ENCODE measurements around the gene S100A2.
"Not testable (repeated sequence)": the region's sequence is repeated elsewhere in the genome, so short reads cannot be mapped to it uniquely, and the experiment has no call there.

Gene S100A2

DNA sequence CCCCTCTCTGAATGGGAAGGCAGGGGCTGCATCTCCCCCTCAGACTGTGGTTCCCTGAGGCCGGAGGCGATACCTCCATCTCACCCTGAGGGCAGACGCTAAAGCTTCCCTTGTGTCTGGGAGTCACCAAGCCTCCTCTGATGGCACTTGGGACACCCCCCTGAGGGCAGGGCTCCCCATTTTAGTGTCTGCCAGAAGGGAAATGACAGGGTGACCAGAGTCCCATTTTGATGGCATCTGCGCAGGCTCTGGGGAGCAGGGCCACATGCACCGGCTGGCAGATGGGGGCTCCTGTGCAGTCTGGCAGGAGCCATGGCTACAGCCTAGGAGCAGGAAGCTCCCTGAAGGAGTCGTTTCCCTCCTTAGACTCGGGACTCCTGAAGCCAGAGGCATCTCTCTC lies 1.7 kb downstream of the S100A2 start:
- Mint-ChIP-seq H3K27ac (no peak overlapping the region), H3K36me3 (ENCODE audit: low read depth) (no peaks in the 10 kb centered on the region), H3K4me3 (no peak overlapping the region), H3K4me1 (ENCODE audit: low read depth) (peaks cover 27% of the 10 kb centered on the region), H3K9me3 (no peaks in the 10 kb centered on the region), H3K27me3 (ENCODE audit: low read depth) (no peaks in the 10 kb centered on the region)
- no peak for DNase-seq (ENCODE audit: low spot score)

DNA sequence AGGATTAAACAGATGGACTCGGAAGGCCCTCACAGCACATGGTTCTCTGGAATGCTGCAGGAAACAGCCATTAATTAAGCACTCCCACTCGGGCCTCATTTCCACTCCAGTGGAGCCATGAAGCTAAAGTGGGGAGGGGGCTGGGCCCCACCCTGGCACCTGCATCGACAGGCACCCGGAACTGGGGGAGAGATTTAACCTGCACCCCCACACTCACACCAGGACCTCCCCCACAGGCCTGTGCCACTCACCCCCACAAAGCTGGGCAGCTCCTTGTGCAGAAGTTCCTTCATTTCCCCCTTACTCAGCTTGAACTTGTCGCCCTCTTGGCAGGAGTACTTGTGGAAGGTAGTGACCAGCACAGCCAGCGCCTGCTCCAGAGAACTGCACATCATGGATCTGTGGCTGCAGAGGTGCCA lies 2.2 kb downstream of the S100A2 start:
- Mint-ChIP-seq H3K4me3 (no peak overlapping the region), H3K27me3 (ENCODE audit: low read depth) (no peaks in the 10 kb centered on the region), H3K9me3 (no peaks in the 10 kb centered on the region), H3K27ac (no peak overlapping the region), H3K4me1 (ENCODE audit: low read depth) (peaks cover 24% of the 10 kb centered on the region), H3K36me3 (ENCODE audit: low read depth) (no peaks in the 10 kb centered on the region)
- no peak for DNase-seq (ENCODE audit: low spot score)

DNA sequence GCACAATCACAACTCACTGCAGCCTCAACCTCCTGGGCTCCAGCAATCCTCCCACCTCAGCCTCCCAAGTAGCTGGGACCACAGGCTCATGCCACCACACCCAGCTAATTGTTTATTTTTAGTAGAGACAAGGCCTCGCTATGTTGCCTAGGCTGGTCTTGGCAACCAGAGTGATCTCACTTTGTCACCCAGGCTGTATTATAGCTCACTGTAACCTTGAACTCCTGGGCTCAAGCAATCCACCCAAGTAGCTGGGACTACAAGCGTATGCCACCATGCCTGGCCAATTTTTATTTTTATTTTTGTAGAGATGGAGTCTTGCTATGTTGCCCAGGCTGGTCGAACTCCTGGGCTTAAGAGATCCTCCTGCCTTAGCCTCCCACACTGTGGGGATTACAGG lies 3.6 kb downstream of the S100A2 start:
- not testable (repeated sequence) for H3K27ac Mint-ChIP-seq; H3K4me3 Mint-ChIP-seq; H3K36me3 Mint-ChIP-seq (ENCODE audit: low read depth); H3K9me3 Mint-ChIP-seq; DNase-seq (ENCODE audit: low spot score); H3K27me3 Mint-ChIP-seq (ENCODE audit: low read depth)
- H3K4me1 Mint-ChIP-seq (ENCODE audit: low read depth) = peaks cover 13% of the 10 kb centered on the region

DNA sequence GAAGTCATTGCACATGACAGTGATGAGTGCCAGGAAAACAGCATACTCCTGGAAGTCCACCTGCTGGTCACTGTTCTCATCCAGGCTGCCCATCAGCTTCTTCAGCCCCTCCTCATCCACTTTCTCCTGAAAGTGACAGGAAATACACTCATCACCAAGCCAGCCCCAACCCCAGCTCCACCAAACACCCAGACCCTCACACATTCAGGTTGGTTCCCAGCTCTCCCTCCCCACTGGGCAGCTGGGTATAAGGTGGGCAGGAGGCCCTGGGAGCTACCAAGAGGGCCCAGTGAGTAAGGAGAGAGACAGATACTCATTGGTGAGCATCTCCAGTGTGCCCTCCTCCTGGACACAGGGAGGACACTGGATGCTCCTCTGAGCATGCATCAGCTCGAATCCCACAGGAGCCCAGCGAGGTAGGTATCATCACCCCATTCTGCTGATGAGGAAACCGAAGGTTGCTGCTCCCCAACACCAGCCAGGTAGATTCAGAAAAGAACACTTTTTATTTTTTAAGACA lies 4.1 kb downstream of the S100A2 start:
- Mint-ChIP-seq H3K9me3 (no peaks in the 10 kb centered on the region), H3K36me3 (ENCODE audit: low read depth) (no peaks in the 10 kb centered on the region), H3K27me3 (ENCODE audit: low read depth) (no peaks in the 10 kb centered on the region), H3K4me3 (no peak overlapping the region), H3K27ac (no peak overlapping the region), H3K4me1 (ENCODE audit: low read depth) (peaks cover 9% of the 10 kb centered on the region)
- no peak for DNase-seq (ENCODE audit: low spot score)

DNA sequence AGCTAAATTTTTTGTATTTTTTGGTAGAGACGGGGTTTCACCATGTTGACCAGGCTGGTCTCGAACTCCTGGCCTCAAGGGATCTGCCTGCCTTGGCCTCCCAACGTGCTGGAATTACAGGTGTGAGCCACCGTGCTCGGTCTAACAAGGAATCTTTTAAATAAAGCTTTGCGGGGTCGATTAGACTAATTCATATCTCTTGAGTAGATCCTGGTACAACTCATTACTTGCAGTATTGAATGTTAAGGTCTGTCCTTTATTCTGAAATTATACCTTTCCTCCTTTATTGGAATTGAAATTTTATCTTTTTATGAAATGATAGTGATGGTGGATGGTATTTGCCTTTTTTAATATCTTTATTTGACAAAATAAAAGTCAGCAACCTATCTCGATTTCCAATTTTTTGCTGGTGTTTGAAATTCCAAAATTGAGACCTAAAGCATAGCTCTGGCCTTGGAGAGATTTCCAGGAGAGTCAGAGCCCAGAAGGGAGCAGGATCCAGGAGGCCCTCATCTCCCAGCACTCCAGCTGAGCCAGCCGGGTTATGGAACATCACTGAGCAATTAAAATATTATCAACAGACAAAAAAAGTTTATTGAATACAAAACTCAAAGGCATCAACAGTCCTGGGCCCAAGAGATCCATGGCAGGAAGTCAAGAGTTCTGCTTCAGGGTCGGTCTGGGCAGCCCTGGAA lies 4.7 kb downstream of the S100A2 start:
- DNase-seq (ENCODE audit: low spot score) = no peak
- H3K27ac Mint-ChIP-seq = no peak overlapping the region
- no peaks in the 10 kb centered on the region for H3K27me3 Mint-ChIP-seq (ENCODE audit: low read depth)
- H3K9me3 Mint-ChIP-seq = no peaks in the 10 kb centered on the region
- no peaks in the 10 kb centered on the region for H3K36me3 Mint-ChIP-seq (ENCODE audit: low read depth)
- H3K4me1 Mint-ChIP-seq (ENCODE audit: low read depth) = peaks cover 5% of the 10 kb centered on the region
- H3K4me3 Mint-ChIP-seq = no peak overlapping the region

DNA sequence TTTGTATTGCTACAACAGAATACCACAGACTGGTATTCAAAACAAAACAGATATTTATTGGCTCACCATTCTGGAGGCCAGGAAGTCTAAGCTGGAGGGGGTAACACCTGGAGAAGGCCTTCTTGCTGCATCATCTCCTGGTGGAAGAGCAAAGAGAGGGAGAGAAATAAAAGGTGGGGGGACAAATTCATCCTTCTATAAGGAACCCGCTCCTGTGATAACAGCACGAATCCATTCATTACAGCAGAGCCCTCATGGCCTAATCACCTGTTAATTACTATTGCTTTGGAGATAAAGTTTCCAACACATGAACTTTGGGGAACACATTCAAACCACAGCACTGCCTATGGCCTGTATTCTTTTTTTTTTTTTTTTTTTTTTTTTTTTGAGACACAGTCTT lies 5.4 kb downstream of the S100A2 start:
- no peaks in the 10 kb centered on the region for H3K9me3 Mint-ChIP-seq
- peaks cover 1% of the 10 kb centered on the region for H3K4me1 Mint-ChIP-seq (ENCODE audit: low read depth)
- no peak overlapping the region for H3K4me3 Mint-ChIP-seq

DNA sequence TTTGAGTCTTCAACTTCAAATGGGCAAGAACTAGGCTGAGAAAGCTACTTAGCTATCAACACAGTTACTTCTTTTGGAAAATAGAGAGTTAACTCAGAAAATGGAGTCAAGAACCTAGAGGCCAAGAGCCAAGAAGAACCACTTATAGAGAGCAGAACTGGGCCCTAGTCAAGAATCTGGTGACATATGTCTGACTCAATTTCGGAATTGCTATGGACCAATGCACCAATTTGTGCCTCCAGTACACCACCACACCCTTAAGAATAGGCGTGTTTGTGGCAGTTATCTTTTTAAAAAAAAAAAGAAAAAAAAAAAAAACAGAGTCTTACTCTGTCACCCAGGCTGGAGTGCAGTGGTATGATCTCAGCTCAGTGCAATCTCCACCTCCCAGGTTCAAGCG lies 7.8 kb downstream of the S100A2 start:
- no peak for DNase-seq (ENCODE audit: low spot score)
- Mint-ChIP-seq H3K4me3 (no peak overlapping the region), H3K27ac (no peak overlapping the region), H3K36me3 (ENCODE audit: low read depth) (no peaks in the 10 kb centered on the region), H3K4me1 (ENCODE audit: low read depth) (peaks cover 7% of the 10 kb centered on the region), H3K9me3 (no peaks in the 10 kb centered on the region), H3K27me3 (ENCODE audit: low read depth) (no peaks in the 10 kb centered on the region)

More for the DNA sequence above, 5.4 kb downstream of the S100A2 start:
- H3K27me3 Mint-ChIP-seq (ENCODE audit: low read depth) = no peaks in the 10 kb centered on the region
- no peak overlapping the region for H3K27ac Mint-ChIP-seq
- no peaks in the 10 kb centered on the region for H3K36me3 Mint-ChIP-seq (ENCODE audit: low read depth)
- DNase-seq (ENCODE audit: low spot score) = no peak

DNA sequence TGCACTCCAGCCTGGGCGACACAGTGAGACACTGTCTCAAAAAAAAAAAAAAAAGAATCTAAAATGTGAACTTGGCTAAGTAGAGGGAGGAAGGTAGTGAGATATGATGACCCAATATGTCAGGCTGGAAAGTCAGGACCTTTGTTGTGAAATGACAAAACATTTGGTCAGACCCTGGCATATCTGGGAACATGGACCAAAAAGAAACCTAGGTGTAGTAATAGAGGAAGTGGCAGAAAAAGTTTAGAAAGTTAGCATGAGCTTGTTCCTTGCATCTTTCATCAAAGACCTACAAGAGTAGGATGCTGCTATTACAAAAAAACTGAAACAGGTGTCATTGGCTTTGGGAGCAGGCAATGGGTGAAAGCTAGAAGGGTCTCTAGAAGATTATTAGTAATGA lies 9.3 kb downstream of the S100A2 start:
- Mint-ChIP-seq H3K4me3 (no peak overlapping the region), H3K27ac (no peak overlapping the region), H3K9me3 (no peaks in the 10 kb centered on the region), H3K4me1 (ENCODE audit: low read depth) (peaks cover 6% of the 10 kb centered on the region), H3K36me3 (ENCODE audit: low read depth) (no peaks in the 10 kb centered on the region), H3K27me3 (ENCODE audit: low read depth) (no peaks in the 10 kb centered on the region)
- no peak for DNase-seq (ENCODE audit: low spot score)

DNA sequence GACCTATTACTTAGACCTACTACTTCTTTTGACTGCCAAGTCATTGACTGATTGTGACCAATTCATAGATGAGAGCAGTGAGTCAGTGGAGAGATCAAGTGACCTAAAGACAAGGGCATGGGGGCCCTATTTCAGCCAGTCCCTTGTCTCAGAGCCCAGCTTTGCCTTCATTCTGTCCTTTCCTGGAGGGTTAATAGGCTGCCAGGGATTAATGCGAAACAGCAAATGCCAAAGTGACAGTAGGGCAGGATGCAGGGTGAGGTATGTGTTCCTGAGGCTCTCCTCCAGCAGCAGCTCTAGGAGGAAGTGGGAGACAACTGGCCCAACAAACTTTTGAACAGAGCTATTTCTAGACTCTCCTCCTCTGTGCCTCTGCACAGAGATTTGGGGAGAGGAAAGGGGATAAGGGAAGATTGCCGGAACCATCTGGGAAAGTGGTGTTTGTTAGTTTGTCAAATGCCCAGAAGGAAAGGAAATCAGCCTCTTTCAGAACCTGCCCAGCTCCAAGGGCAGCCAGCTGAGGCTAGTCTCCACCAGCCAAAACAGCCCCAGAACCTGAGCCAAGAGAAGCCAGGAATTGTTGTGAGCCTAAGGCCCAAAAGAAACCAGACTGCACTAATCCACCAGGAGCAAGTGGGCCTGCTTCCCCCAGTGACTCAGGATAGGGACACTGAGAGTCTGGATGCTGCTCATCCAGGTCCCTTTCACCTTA lies 11.7 kb downstream of the S100A2 start:
- no peak for DNase-seq (ENCODE audit: low spot score)
- Mint-ChIP-seq H3K27me3 (ENCODE audit: low read depth) (no peaks in the 10 kb centered on the region), H3K9me3 (no peaks in the 10 kb centered on the region), H3K4me3 (no peak overlapping the region), H3K36me3 (ENCODE audit: low read depth) (no peaks in the 10 kb centered on the region), H3K27ac (peak overlapping the region; percentile 5), H3K4me1 (ENCODE audit: low read depth) (peaks cover 7% of the 10 kb centered on the region)

DNA sequence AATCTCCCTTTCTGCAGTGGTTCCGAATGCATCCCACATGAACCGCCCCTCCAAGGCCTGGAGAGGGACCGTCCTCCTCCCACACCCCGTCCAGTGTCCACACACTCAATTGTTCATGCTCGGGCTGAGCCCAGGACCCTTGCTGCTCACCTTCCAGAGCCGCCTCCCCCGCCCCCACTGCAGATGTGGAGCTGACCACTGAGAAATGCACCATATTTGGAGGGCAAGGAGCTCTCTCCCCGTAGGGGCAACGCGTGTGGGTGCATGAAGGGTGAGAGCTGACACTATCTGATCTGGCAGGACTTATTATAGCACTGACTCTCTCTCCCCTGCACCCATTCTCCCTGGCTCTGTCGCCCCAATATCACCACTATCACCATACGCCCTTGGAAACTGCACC lies 12.5 kb downstream of the S100A2 start:
- no peaks in the 10 kb centered on the region for H3K9me3 Mint-ChIP-seq
- no peak overlapping the region for H3K4me3 Mint-ChIP-seq
- no peaks in the 10 kb centered on the region for H3K27me3 Mint-ChIP-seq (ENCODE audit: low read depth)
- peaks cover 16% of the 10 kb centered on the region for H3K4me1 Mint-ChIP-seq (ENCODE audit: low read depth)
- no peak overlapping the region for H3K27ac Mint-ChIP-seq
- H3K36me3 Mint-ChIP-seq (ENCODE audit: low read depth) = no peaks in the 10 kb centered on the region
- DNase-seq (ENCODE audit: low spot score) = no peak

DNA sequence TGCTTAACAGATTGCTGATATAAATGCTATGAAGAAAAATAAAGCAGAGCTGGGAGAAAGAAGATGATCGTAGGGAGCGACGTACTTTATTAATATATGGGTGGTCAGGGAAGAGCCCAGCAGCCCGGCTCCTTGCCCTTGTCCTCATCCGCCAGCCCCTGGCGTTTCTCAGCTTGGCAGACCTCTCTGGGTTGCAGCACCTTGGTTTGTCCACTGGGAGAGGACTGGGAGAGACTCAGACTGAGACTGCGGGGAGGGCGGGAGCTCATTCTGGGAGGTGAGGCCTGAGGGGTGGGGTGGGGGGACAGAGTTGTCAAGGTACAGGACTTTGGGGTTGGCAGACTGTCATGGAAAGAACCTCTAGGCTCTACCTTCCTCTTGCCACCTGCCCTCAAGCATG lies 13.3 kb downstream of the S100A2 start:
- peaks cover 21% of the 10 kb centered on the region for H3K4me1 Mint-ChIP-seq (ENCODE audit: low read depth)
- no peaks in the 10 kb centered on the region for H3K36me3 Mint-ChIP-seq (ENCODE audit: low read depth)
- no peak for DNase-seq (ENCODE audit: low spot score)
- no peaks in the 10 kb centered on the region for H3K9me3 Mint-ChIP-seq
- H3K4me3 Mint-ChIP-seq = no peak overlapping the region
- no peaks in the 10 kb centered on the region for H3K27me3 Mint-ChIP-seq (ENCODE audit: low read depth)
- no peak overlapping the region for H3K27ac Mint-ChIP-seq

DNA sequence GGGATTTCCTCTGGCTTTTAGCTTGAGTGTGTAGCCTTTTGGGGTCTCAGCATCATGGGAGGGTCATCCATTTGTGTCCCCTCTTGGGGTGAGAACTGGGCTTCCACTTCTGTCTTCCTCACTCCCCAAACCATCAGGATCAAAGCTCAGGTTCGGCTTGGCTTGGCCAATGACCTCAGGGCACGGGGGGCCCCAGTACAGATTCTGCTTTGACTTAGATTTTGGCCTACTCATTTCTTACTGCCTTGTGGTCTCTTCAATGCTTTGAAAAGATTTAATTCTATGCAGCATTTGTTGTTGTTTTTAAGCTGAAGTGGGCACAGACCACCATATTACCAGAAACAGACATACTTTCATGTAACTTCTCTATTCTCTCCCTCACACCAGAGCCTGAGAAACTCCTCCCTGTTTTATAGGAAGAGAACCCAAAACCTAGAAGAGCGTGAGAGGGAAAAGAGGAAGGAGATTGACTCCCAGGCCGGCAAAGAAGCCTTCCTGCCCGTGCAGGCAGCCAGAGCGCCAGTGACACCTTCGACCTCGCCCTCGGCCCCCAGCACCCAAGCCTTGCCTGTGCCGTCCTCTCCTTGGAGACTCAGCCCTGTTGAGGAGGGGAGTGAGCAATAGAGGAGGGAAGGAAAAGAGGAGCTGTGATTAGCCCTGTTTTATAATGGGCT lies 14.7 kb downstream of the S100A2 start:
- no peaks in the 10 kb centered on the region for H3K27me3 Mint-ChIP-seq (ENCODE audit: low read depth)
- H3K9me3 Mint-ChIP-seq = no peaks in the 10 kb centered on the region
- no peak overlapping the region for H3K27ac Mint-ChIP-seq
- no peak for DNase-seq (ENCODE audit: low spot score)
- no peaks in the 10 kb centered on the region for H3K36me3 Mint-ChIP-seq (ENCODE audit: low read depth)
- no peak overlapping the region for H3K4me3 Mint-ChIP-seq
- peaks cover 29% of the 10 kb centered on the region for H3K4me1 Mint-ChIP-seq (ENCODE audit: low read depth)

DNA sequence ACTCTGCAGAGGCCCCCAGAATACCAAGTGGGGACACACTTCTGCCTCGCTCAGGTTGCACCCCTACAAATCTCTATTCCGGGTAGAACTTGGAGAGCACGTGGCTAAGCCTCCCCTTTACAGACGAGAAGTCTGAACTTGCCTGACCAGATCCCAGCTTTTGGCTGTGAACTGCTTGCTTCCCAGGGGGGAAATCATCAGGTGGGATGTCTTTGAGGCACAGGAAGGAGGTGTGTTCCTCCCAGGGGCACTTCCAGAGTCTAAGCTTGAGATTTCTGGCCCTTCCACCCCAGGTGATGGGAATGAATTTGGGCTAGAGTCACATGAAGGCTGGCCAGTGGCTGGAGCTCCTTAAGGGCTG lies 15.3 kb downstream of the S100A2 start:
- no peaks in the 10 kb centered on the region for H3K9me3 Mint-ChIP-seq
- no peak overlapping the region for H3K4me3 Mint-ChIP-seq
- peak overlapping the region; percentile 21 for H3K27ac Mint-ChIP-seq
- peaks cover 35% of the 10 kb centered on the region for H3K4me1 Mint-ChIP-seq (ENCODE audit: low read depth)
- H3K27me3 Mint-ChIP-seq (ENCODE audit: low read depth) = no peaks in the 10 kb centered on the region
- peaks cover 2% of the 10 kb centered on the region for H3K36me3 Mint-ChIP-seq (ENCODE audit: low read depth)
- DNase-seq (ENCODE audit: low spot score) = no peak

DNA sequence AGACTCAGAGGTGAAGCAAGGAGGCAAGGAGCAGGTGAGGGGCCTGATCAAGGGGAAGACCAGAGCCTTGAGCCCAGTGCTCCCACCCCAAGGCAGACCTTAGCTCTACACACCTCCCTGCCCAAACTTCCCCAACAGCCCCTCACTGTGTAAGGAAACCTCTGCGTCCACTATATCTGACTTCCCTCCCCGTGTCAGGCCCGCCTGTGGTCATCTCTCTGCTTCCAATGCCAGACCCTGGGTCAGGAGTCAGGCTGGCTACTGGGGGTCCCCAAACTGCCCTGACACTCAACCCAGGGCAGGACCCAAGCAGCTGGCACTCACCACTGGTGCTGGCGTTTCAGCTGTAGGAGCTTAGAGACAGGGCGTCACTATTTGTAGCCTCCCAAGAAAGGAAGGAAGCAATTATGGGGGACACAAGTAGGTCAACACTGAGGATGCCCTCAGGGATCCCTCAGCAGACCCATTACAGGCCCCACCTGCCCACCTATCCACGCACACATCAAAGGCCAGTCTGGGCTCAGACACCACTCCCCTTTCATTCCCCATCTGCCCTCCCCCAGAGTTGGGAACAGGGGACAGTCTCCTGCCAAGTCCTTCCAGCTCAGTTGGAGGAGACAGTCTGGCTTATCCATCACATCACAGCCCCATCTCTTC lies 15.8 kb downstream of the S100A2 start:
- H3K4me1 Mint-ChIP-seq (ENCODE audit: low read depth) = peaks cover 40% of the 10 kb centered on the region

More for the DNA sequence above, 15.8 kb downstream of the S100A2 start:
- Mint-ChIP-seq H3K36me3 (ENCODE audit: low read depth) (peaks cover 7% of the 10 kb centered on the region), H3K4me3 (no peak overlapping the region), H3K9me3 (no peaks in the 10 kb centered on the region), H3K27ac (peak overlapping the region; percentile 21), H3K27me3 (ENCODE audit: low read depth) (no peaks in the 10 kb centered on the region)
- no peak for DNase-seq (ENCODE audit: low spot score)
